HuH-7.5 (cell line): ENCODE results near the gene LMAN1L.

Experiments used
- DNase-seq: peaks from one replicate; pipeline ENCODE4 v3.0.0; 2011; ENCODE audit warnings: low spot score

Gene LMAN1L

DNA sequence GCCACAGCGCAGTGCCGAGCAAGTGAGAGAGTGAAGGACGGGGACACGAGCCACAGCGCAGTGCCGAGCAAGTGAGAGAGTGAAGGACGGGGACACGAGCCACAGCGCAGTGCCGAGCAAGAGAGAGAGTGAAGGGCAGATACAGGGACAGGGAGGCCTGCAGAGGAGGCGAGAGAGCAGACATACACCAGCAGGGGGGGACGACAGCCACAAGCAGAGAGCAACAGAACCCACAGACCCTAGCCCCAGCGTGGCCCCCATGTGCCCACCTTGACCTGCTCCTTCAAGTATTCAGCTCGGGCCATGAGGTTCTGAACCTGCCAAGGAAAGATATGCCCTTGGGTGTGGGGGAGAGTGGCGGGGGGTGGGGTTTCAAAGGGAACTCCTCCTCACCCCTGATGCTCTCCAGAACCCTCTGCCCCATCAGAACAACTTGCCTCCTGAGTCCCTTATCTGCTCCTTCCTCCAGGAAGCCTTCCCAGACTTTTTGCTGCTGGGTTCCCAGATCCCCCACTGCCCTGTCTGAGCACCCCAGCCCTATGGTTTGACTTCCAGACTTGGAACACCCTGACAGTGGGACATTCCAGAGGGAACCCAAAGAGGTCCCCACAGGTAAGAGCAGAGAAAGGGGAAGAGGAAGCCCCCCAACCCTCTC lies 25.0 kb downstream of the LMAN1L start:
- no peak for DNase-seq

GRCh38 chr15:74838137-74838516 lies 25.5 kb downstream of the LMAN1L start:
- DNase-seq, result no peak

GRCh38 chr15:74838746-74839525 lies 26.3 kb downstream of the LMAN1L start:
- no peak for DNase-seq

DNA sequence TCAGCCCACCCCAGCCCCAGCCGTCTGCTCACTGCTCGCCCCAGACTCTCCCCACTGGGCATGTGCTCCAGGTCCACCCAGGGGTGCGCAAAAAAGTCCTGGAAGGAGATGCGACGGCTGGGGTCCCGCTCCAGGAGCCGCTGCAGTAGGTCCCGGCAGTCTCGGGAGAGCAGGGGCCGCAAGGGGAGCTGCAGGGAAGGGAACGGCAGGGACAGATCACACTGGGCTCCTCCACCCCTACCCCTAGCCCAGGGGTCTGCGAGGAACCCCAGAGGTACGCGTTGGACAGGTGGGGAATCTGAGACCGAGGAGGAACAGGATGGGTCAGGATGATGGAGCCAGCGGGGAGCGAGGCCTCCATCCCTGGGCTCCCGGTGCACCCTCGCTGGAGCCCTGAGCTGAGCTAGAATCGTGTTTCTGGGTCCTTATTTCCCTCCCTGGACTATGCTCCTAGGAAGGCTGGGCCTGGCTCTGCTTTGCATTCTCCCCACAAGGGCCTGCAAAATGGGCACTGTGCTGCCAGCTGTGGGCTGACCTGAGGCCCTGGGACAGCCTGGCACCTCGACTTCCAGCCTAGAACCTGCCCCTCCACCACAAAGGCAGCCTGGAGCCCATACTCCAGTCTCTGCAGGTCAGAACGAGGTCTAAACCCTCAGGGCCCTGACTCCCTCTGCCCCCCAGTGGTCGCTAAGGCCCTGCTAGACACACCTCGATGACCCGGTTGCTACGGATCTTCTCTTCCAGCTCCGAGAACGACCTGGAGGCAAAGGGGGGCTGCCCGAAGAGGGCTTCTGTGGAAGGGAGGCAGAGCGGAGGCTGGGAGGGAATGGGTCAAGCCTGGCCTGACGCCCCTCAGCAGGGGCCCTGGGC lies 27.1 kb downstream of the LMAN1L start:
- no peak for DNase-seq

GRCh38 chr15:74840851-74841775 lies 28.5 kb downstream of the LMAN1L start:
- DNase-seq, result no peak

DNA sequence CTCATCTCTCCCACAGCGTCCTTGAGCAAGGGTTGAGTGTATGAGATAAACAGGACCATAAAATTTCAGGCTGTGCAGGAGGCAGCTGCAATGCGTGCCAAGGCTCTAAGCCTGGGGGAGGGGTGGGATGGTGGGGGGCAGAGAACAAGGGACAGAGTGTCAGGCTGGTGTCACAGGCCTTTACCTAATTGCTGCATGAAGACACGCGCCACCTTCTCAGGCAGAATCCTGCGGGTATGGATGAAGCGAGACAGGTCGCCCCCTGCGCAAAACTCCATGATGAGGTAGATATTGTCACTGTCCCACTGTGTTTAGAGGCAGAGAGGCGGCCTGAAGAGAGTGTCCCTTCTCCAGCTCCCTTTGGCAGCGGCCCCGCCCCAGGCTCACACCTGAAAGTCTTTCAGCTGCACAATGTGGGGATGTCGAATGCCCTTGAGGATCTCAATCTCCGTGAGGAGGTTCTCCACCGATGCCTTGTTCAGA lies 29.3 kb downstream of the LMAN1L start:
- no peak for DNase-seq

DNA sequence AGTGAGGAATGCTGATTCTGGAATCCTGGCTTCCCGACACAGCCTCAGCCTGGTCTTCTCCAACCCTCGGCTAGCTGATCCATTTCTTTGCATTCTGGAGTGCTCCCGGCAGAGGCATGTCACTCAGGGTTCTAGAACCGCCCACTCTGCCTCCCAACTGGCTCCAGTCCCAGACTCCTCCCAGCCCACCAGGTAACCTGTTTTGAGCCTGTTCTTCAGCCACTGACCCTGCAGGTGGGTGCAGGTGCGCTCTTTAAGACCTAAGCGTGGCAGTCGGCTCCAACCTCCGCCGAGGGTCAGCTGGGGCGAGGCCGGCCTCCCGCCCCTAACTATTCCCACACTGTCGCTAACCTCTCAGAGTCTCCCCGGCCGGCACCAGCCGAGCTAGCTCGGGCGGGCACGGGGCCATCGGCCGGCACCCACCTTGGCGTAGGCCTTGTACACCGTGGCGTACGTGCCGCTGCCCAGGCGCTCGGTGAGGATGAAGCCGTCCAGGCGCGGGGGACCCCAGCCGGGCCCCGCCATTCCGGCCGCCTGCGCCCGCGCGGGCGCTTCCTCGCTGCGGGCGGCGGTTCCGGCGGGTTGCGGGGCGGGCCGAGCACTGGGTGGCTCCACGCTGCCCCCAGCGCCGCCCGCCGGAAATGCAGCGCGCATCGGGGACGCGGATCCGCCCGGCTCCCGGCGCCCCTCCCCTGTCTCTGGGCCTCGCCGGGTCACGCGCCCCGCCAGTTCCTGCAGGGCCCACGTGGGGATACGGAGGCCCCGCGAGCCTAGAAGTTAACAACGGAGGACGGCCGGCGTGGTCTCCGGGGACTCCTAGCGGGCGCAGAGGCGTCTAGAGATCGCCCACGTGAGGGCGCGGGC lies 30.2 kb downstream of the LMAN1L start, which contains the start of gene ULK3:
ULK3 (minus strand) TSS at position 576 of the 864 bp plus-strand sequence; CDS start at position 525, 51 bp downstream.
- DNase-seq, result peak; percentile 99

GRCh38 chr15:74843445-74843828 lies 30.8 kb downstream of the LMAN1L start:
- no peak for DNase-seq

- DNase-seq, result peak; percentile 45
Measured at GRCh38 chr15:74843891-74844299, 31.3 kb downstream of the LMAN1L start.

DNA sequence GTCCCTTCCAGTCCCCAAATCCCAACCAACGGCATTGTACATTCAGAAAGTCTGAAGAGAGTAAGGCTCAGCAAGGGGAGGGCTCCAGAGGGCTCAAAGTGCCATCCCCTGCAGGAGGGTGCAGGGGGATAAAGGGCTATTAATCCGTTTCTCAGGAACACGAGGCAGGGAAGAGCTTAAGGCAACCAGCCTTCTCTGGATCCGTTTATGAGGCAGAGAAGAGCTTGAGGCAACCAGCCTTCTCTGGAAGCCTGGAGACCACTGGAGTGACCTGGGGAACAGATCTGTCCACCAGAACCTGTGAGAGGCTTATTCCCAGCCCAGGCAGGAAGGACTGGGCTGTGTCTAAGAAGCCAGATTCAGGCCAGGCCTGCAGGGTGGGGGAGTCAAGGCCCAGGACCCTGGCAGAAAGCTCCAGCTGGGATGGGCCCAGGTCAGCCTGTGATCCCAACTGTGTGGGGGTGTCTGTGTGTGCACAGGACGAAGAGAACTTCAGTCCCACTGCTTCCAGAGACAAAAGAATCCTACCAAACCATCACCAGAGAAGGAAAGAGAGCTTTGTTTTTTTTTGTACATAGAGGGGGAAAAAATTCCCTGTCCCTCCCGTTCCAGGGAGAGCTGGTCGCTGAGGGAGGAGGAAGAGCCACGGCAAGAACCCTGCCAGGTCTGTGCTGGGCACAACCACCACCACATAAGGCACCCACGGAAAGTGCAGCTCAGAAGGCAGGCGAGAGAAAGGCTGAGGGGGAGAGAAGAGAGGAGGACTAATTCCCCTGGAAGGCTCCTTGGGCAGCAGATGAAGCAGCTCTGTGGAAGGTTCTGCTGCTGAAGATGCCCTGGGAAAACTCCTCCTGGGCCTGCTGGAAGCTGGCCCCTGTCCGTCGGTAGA lies 31.9 kb downstream of the LMAN1L start:
- no peak for DNase-seq

DNA sequence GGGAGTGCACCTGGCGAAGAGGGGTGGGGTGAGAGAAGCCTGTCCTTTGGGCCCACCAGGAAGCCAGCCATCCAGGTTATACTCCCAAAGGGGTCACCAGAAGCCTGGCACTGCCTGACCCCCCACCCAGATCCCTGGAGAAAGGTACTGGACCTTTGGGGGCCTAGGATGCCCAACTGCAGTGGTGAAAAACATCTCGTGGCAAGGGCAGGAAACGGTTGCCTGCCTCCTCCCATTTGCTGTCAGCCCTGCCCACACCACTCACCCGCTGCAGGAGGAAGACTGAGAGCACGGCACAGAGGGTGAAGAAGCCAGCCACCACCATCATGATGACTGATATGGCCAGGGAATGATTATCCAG lies 32.6 kb downstream of the LMAN1L start:
- DNase-seq, result no peak

DNA sequence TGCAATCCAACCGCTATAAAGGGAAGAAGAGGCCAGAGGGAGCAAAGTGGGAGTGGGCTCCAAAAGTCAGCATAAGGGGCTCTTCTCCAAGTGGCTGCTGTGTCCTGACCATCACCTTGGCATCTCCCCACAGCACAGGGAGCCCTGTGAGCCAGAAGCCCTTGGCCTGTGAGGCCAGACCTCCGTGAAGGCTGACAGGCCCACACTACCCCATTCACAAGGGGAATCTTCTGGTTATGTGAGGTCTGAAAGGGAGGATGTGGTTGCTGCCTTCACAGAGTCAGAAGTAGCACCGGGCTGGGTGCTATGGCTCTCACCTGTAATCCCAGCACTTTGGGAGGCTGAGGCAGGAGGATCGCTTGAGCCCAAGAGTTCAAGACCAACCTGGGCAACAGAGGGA lies 32.9 kb downstream of the LMAN1L start:
- no peak for DNase-seq

DNA sequence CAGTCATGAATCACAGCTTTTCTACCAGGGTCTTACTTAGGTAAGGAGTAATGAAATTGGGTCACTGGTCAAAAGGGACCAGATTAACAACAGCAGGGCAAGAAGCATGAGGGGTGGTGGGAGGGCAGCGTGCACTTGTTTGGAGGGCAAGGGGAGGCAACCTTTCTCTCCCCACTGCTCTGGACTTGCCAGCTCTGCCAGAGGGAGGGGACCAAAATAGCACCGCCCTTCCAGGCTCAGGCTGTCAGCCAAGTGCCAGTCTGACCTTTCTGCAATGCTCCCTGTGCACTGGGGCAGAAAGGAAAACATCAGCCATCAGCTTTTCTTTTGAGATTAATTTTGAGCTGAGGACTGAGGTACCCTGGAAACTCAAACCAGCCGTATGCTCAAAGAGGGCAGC lies 34.8 kb downstream of the LMAN1L start:
- no peak for DNase-seq

- DNase-seq, result no peak
Measured at GRCh38 chr15:74850393-74850792, 37.8 kb downstream of the LMAN1L start.

- DNase-seq, result no peak
Measured at GRCh38 chr15:74851960-74852359, 39.3 kb downstream of the LMAN1L start.

GRCh38 chr15:74854453-74855022 lies 41.9 kb downstream of the LMAN1L start:
- no peak for DNase-seq

DNA sequence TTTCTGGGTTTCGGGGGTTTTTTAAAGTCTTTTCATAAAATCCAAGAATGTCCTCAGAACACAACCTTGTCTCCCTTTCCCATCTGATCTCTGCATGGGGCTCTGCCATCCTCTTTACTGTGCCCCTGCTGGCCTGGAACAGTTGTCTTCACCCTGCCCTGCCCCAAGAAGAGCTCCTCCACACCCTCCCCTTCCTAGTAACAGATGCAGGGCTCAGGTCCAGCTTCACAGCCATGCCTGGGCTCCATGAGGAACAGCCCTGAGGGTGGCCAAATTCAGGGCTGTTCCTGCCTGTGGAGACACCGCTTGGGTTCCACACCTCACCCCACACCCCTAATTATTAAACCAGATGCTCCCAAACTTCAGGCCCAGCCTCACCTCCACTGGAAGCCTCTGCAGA lies 43.2 kb downstream of the LMAN1L start:
- no peak for DNase-seq

DNA sequence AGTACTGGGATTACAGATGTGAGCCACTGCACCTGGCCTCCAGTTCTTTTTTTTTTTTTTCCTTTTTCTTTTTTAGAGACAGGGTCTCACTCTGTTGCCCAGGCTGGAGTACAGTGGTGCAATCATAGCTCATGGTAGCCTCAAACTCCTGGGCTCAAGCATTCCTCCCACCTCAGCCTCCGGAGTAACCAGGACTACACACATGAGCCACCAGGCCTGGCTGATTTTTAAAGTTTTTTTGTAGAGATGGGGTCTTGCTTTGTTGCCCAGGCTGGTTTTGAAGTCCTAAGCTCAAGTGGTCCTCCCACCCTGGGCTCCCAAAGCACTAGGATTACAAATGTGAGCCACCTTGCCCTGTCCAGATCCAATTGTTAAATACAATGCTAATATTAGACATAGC lies 43.9 kb downstream of the LMAN1L start:
- no peak for DNase-seq

DNA sequence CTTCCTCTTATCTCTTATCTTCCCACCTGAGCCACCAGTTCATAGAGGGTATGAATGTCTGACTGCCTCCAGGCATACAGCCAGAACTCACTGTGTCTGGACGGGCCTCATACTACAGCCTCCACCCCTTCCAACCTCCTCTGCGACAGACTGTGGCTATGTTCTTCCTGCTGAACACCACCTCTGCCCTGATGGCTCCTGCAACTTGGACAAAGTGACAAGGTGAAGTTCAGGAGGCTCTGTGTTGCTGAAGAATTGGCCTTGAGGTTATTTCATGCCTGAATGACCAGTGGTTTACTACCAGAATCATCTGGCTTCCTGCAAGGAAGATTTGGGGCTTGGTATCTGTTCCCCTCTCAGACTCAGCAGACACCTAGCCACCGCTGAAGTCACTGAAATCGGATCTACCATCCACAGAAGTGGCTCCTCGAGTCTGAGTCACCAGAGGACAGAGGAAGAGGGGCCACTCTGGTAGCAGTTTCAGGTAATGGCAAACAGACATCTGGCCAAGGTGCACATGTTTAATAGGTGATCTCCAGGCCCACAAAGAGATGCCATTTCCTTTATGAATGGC lies 44.5 kb downstream of the LMAN1L start:
- DNase-seq, result no peak
